ENCODE results near the gene FBXL15. TPM values are rescaled to one million over a fixed set of nuclear protein-coding genes. Genes with fewer than 3 reads are reported as not detected.

Gene FBXL15
- total RNA-seq, 1 donor from 2014 or later: 25.6 TPM

DNA sequence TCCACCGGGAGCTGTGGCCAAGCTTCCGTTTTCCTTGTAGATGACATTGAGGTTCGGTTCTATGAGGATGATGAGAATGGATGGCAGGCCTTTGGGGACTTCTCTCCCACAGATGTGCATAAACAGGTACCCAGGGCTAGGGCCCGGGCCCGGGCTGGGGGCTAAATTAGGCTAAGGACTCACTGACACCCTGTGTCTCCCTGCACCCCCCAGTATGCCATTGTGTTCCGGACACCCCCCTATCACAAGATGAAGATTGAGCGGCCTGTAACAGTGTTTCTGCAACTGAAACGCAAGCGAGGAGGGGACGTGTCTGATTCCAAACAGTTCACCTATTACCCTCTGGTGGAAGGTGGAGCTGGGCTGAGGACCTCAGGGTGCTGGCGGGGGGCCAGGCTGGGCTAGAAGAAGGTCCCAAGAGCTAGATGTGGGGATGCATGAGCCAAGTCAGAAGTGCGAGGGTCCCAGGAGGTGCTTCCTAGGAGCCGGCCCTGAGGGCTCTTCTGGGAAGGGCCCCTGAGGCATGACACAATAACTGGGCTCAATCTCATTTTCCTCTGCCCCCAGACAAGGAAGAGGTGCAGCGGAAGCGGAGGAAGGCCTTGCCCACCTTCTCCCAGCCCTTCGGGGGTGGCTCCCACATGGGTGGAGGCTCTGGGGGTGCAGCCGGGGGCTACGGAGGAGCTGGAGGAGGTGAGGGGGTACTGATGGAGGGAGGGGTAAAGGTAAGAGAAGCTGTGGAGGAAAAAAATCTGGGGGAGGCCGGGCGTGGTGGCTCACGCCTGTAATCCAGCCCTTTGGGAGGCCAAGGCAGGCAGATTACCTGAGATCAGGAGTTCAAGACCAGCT lies 22.2 kb upstream of the FBXL15 start:
- H3K36me3 Mint-ChIP-seq (ENCODE audit: low read depth): no peaks in the 10 kb centered on the region
- H3K4me3 Mint-ChIP-seq: peak overlapping the region; percentile 92
- TF ChIP-seq, protein P1, sequence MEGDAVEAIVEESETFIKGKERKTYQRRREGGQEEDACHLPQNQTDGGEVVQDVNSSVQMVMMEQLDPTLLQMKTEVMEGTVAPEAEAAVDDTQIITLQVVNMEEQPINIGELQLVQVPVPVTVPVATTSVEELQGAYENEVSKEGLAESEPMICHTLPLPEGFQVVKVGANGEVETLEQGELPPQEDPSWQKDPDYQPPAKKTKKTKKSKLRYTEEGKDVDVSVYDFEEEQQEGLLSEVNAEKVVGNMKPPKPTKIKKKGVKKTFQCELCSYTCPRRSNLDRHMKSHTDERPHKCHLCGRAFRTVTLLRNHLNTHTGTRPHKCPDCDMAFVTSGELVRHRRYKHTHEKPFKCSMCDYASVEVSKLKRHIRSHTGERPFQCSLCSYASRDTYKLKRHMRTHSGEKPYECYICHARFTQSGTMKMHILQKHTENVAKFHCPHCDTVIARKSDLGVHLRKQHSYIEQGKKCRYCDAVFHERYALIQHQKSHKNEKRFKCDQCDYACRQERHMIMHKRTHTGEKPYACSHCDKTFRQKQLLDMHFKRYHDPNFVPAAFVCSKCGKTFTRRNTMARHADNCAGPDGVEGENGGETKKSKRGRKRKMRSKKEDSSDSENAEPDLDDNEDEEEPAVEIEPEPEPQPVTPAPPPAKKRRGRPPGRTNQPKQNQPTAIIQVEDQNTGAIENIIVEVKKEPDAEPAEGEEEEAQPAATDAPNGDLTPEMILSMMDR (conservative IDR thresholded peaks at IDR 0.05): no peak
- peaks cover 6% of the 10 kb centered on the region for H3K27me3 Mint-ChIP-seq (ENCODE audit: low read depth)
- peaks cover 33% of the 10 kb centered on the region for H3K4me1 Mint-ChIP-seq
- DNase-seq (ENCODE audit: low read depth, low spot score): no peak
- peak overlapping the region; percentile 12 for H3K27ac Mint-ChIP-seq (ENCODE audit: unreplicated experiment)
- no peaks in the 10 kb centered on the region for H3K9me3 Mint-ChIP-seq

DNA sequence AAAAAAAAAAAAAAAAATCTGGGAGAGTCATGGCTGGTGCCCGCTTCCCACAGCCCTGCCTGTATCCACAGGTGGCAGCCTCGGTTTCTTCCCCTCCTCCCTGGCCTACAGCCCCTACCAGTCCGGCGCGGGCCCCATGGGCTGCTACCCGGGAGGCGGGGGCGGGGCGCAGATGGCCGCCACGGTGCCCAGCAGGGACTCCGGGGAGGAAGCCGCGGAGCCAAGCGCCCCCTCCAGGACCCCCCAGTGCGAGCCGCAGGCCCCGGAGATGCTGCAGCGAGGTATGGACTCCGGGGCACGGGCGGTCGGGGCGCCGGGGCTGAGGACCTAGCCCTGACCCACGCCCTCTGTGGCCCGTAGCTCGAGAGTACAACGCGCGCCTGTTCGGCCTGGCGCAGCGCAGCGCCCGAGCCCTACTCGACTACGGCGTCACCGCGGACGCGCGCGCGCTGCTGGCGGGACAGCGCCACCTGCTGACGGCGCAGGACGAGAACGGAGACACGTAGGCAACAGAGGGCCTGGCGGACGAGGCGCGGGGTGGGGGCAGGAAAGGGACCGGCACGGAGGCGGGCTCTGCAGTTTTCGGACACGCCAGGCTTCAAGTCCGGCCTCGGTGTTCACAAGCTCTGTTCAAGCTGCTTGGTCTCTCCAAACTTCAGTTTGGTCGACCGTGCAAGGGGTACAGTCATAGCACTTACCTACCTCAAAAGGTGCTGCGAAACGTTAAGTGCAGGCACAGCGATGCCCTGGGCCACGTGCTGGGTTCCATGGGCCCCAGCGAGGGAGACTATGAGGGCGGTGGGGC lies 21.2 kb upstream of the FBXL15 start:
- H3K4me3 Mint-ChIP-seq: peak overlapping the region; percentile 72
- H3K4me1 Mint-ChIP-seq: peaks cover 28% of the 10 kb centered on the region
- TF ChIP-seq, protein P1 (conservative IDR thresholded peaks at IDR 0.05): peak; percentile 99
- peaks cover 4% of the 10 kb centered on the region for H3K27me3 Mint-ChIP-seq (ENCODE audit: low read depth)
- no peak overlapping the region for H3K27ac Mint-ChIP-seq (ENCODE audit: unreplicated experiment)
- DNase-seq (ENCODE audit: low read depth, low spot score): peak; percentile 85
- no peaks in the 10 kb centered on the region for H3K36me3 Mint-ChIP-seq (ENCODE audit: low read depth)
- no peaks in the 10 kb centered on the region for H3K9me3 Mint-ChIP-seq

DNA sequence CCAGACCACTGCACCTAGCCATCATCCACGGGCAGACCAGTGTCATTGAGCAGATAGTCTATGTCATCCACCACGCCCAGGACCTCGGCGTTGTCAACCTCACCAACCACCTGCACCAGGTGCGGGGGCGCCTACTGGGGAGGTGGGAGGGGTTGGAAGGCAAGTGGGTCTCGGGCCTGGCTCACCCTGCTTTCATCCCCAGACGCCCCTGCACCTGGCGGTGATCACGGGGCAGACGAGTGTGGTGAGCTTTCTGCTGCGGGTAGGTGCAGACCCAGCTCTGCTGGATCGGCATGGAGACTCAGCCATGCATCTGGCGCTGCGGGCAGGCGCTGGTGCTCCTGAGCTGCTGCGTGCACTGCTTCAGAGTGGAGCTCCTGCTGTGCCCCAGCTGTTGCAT lies 20.6 kb upstream of the FBXL15 start:
- Mint-ChIP-seq H3K27ac (ENCODE audit: unreplicated experiment) (no peak overlapping the region), H3K4me1 (peaks cover 22% of the 10 kb centered on the region), H3K4me3 (peak overlapping the region; percentile 72), H3K27me3 (ENCODE audit: low read depth) (no peaks in the 10 kb centered on the region), H3K9me3 (no peaks in the 10 kb centered on the region), H3K36me3 (ENCODE audit: low read depth) (no peaks in the 10 kb centered on the region)
- DNase-seq (ENCODE audit: low read depth, low spot score): no peak
- TF ChIP-seq, protein P1 (conservative IDR thresholded peaks at IDR 0.05): no peak

DNA sequence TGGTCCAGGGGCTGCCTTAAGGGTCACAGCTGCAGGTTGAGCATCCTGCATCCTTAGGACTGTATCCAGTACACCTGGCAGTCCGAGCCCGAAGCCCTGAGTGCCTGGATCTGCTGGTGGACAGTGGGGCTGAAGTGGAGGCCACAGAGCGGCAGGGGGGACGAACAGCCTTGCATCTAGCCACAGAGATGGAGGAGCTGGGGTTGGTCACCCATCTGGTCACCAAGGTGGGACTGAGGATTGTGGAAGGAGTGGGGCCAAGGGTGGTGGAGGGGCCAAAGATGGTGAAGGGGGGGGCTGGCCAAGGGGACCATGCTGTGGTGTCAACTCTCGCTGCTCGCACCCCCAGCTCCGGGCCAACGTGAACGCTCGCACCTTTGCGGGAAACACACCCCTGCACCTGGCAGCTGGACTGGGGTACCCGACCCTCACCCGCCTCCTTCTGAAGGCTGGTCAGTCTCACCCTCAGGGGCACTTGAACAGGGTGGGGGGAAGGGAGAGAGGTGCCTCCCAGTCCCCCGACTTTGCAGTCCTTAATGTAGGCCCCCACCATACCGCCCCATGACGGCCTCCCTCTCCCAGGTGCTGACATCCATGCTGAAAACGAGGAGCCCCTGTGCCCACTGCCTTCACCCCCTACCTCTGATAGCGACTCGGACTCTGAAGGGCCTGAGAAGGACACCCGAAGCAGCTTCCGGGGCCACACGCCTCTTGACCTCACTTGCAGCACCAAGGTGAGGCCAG lies 19.9 kb upstream of the FBXL15 start:
- TF ChIP-seq, protein P1 (conservative IDR thresholded peaks at IDR 0.05): no peak
- Mint-ChIP-seq H3K9me3 (no peaks in the 10 kb centered on the region), H3K4me3 (peak overlapping the region; percentile 27), H3K27ac (ENCODE audit: unreplicated experiment) (peak overlapping the region; percentile 71), H3K36me3 (ENCODE audit: low read depth) (no peaks in the 10 kb centered on the region), H3K27me3 (ENCODE audit: low read depth) (no peaks in the 10 kb centered on the region), H3K4me1 (peaks cover 22% of the 10 kb centered on the region)
- DNase-seq (ENCODE audit: low read depth, low spot score): no peak

DNA sequence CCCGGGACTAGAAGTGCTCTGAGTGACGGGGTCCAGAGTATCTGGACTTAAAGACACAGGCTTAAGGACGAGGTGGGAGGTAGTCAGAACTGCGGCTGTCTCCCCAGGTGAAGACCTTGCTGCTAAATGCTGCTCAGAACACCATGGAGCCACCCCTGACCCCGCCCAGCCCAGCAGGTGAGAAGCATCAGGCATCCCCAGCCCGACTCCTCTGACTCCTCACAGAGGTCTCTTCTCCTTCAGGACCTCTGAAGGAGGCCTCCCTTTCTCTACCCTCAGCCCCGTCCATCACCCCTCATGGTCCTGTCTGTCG lies 19.3 kb upstream of the FBXL15 start:
- H3K36me3 Mint-ChIP-seq (ENCODE audit: low read depth): no peaks in the 10 kb centered on the region
- H3K9me3 Mint-ChIP-seq: no peaks in the 10 kb centered on the region
- H3K27me3 Mint-ChIP-seq (ENCODE audit: low read depth): no peaks in the 10 kb centered on the region
- peaks cover 17% of the 10 kb centered on the region for H3K4me1 Mint-ChIP-seq
- H3K27ac Mint-ChIP-seq (ENCODE audit: unreplicated experiment): no peak overlapping the region
- TF ChIP-seq, protein P1 (conservative IDR thresholded peaks at IDR 0.05): no peak
- no peak for DNase-seq (ENCODE audit: low read depth, low spot score)
- H3K4me3 Mint-ChIP-seq: no peak overlapping the region

All from neural crest cell (in vitro differentiated cells).